GM19043 (cell line): ENCODE results near the gene WNT3A.

Source experiments
- ATAC-seq: cut with Tn5 transposase; IDR thresholded peaks from one replicate; pipeline ENCODE4 v1.9.1; 2021; ENCODE audit warnings: low read depth; ENCODE audit not compliant: unreplicated experiment

The WNT3A gene

GRCh38 chr1:228095938-228096337 is 89.1 kb downstream of the WNT3A start:
- no peak for ATAC-seq

- ATAC-seq = no peak
Measured at GRCh38 chr1:228096416-228097332, 89.9 kb downstream of the WNT3A start.

GRCh38 chr1:228097333-228098081 is 90.7 kb downstream of the WNT3A start:
- no peak for ATAC-seq

GRCh38 chr1:228098323-228098931 is 91.6 kb downstream of the WNT3A start:
- no peak for ATAC-seq

GRCh38 chr1:228099331-228099732 is 92.5 kb downstream of the WNT3A start:
- no peak for ATAC-seq

- ATAC-seq = no peak
Measured at GRCh38 chr1:228100822-228101613, 94.2 kb downstream of the WNT3A start.

- ATAC-seq = no peak
Measured at GRCh38 chr1:228101614-228101993, 94.8 kb downstream of the WNT3A start.

- ATAC-seq = no peak
Measured at GRCh38 chr1:228101994-228102790, 95.4 kb downstream of the WNT3A start.

GRCh38 chr1:228102791-228103620 is 96.2 kb downstream of the WNT3A start, which contains the start of gene C1orf35:
Gene C1orf35, minus strand, starts transcription at chr1:228103325. Its CDS starts 98 bp downstream, at chr1:228103227.
- ATAC-seq = peak; percentile 73

- ATAC-seq = no peak
Measured at GRCh38 chr1:228104526-228105269, 97.9 kb downstream of the WNT3A start.

GRCh38 chr1:228105270-228105995 is 98.6 kb downstream of the WNT3A start:
- no peak for ATAC-seq

GRCh38 chr1:228105996-228106799 is 99.4 kb downstream of the WNT3A start:
- ATAC-seq = no peak

GRCh38 chr1:228106800-228107054 is 99.9 kb downstream of the WNT3A start:
- no peak for ATAC-seq

GRCh38 chr1:228107636-228108035 is 100.8 kb downstream of the WNT3A start:
- ATAC-seq = no peak

- ATAC-seq = no peak
Measured at GRCh38 chr1:228108055-228108690, 101.4 kb downstream of the WNT3A start.

GRCh38 chr1:228108742-228109072 is 101.9 kb downstream of the WNT3A start:
- ATAC-seq = no peak
